Tibial nerve (tissue), 4 donors: ENCODE measurements around the gene OR14A2. TPM values are rescaled to one million over a fixed set of nuclear protein-coding genes. Genes with fewer than 3 reads are reported as not detected.
"Not testable (repeated sequence)": the region's sequence is repeated elsewhere in the genome, so short reads cannot be mapped to it uniquely, and the experiment has no call there.

Source experiments
- DNase-seq, 2 donors: peaks; one replicate each; pipeline ENCODE4 v3.0.0-alpha.2; 2019; ENCODE audit warnings: low spot score in 2 of 2
- H3K27ac ChIP-seq, 4 donors: fragments of 200-600 bp; sonication (generic) in 3 of 4; one replicate each; pipeline ENCODE4 v1.5.1; 2017 to 2019; ENCODE audit warnings: mild to moderate bottlenecking in 1 of 4
- H3K27me3 ChIP-seq, 2 donors: fragments of 200-600 bp; sonication (generic) in 1 of 2; one replicate each; pipeline versions ENCODE4 v1.5.1 to v1.6.0; 2017 to 2019
- H3K36me3 ChIP-seq, 3 donors: fragments of 200-600 bp; sonication (generic); one replicate each; pipeline ENCODE4 v1.5.1; 2018 to 2019
- H3K4me1 ChIP-seq, 4 donors: fragments of 200-600 bp; sonication (generic) in 3 of 4; one replicate each; pipeline ENCODE4 v1.5.1; 2017 to 2019
- H3K4me3 ChIP-seq, 4 donors: fragments of 200-600 bp; sonication (generic) in 3 of 4; one replicate each; pipeline ENCODE4 v1.5.1; 2017 to 2019; ENCODE audit warnings: mild to moderate bottlenecking in 1 of 4, moderate library complexity in 1 of 4
- H3K9me3 ChIP-seq, 4 donors: fragments of 200-600 bp; sonication (generic) in 3 of 4; one replicate each; pipeline ENCODE4 v1.5.1; 2017 to 2019
- CTCF ChIP-seq, 5 experiments: fragments of 200-600 bp in 3 of 5; fragments of 450-650 bp in 2 of 5; sonication (generic) in 3 of 5; IDR thresholded peaks; one replicate each; pipeline ENCODE4 v1.5.1; 2016 to 2019; ENCODE audit warnings: antibody characterized with exemption in 5 of 5, mild to moderate bottlenecking in 3 of 5, moderate library complexity in 2 of 5
- EP300 ChIP-seq, 2 donors: sonication (generic); formaldehyde crosslinking; IDR thresholded peaks; one replicate each; pipeline ENCODE4 v1.6.1; 2017; ENCODE audit warnings: antibody characterized with exemption in 2 of 2, mild to moderate bottlenecking in 1 of 2
- POLR2A ChIP-seq, 2 donors: fragments of 450-650 bp; IDR thresholded peaks; one replicate each; pipeline ENCODE4 v1.6.1; 2017; ENCODE audit warnings: antibody characterized with exemption in 2 of 2, mild to moderate bottlenecking in 2 of 2, moderate library complexity in 2 of 2
- WGBS, 2 donors: methylation state at CpG; one replicate each; pipeline ENCODE4 v1.1.5; 2018; 5-methylcytosine and 5-hydroxymethylcytosine counted together
- total RNA-seq, 4 donors: library from RNA; depleted of rRNA; stranded (reverse); fragments of >200 nt; gene quantifications; one replicate each; pipeline ENCODE4 v1.1.0, GENCODE V29; 2016

Gene OR14A2
- total RNA-seq, 4 donors from 2014 or later: not detected

- no peaks in the 10 kb centered on the region for H3K4me1 ChIP-seq
- WGBS, 2 donors: 93 to 98% methylated on average over 1 of the region's 1 CpG
Measured at GRCh38 chr1:247738315-247738714, 9.6 kb downstream of the OR14A2 start, which contains the start of gene OR14K1. TSS of gene OR14K1 (plus strand) at chr1:247738615. CDS start at chr1:247738615, 0 bp downstream.

GRCh38 chr1:247721222-247721621 lies 26.7 kb downstream of the OR14A2 start:
- Histone ChIP-seq H3K27me3 (no peaks in the 10 kb centered on the region), H3K36me3 (no peaks in the 10 kb centered on the region), H3K27ac (no peak overlapping the region), H3K4me3 (no peak overlapping the region), H3K4me1 (no peaks in the 10 kb centered on the region), H3K9me3 (peaks cover 0 to 12% (median 0%) of the 10 kb centered on the region in 4 donors)
- 92 to 96% methylated on average over 4 of the region's 4 CpGs for WGBS, 2 donors
- no peak for TF ChIP-seq POLR2A (IDR thresholded peaks at IDR 0.05)
- no peak for TF ChIP-seq CTCF (IDR thresholded peaks at IDR 0.05)
- TF ChIP-seq EP300 (IDR thresholded peaks at IDR 0.05): no peak
- DNase-seq: no peak

More at GRCh38 chr1:247738315-247738714, 9.6 kb downstream of the OR14A2 start, which contains the start of gene OR14K1:
- H3K27me3 ChIP-seq: no peaks in the 10 kb centered on the region
- TF ChIP-seq CTCF (IDR thresholded peaks at IDR 0.05): no peak
- no peak for TF ChIP-seq EP300 (IDR thresholded peaks at IDR 0.05)
- no peak for TF ChIP-seq POLR2A (IDR thresholded peaks at IDR 0.05)
- H3K9me3 ChIP-seq: no peaks in the 10 kb centered on the region
- no peaks in the 10 kb centered on the region for H3K36me3 ChIP-seq
- DNase-seq: no peak
- H3K4me3 ChIP-seq: no peak within 1 kb of the TSS
- H3K27ac ChIP-seq: no peak within 1 kb of the TSS

- DNase-seq: no peak
- no peak within 1 kb of the TSS for H3K27ac ChIP-seq
- H3K4me3 ChIP-seq: no peak within 1 kb of the TSS
- no peaks in the 10 kb centered on the region for H3K27me3 ChIP-seq
- TF ChIP-seq CTCF (IDR thresholded peaks at IDR 0.05) (no peak), EP300 (IDR thresholded peaks at IDR 0.05) (no peak), POLR2A (IDR thresholded peaks at IDR 0.05) (no peak)
- no peaks in the 10 kb centered on the region for H3K4me1 ChIP-seq
- no peaks in the 10 kb centered on the region for H3K36me3 ChIP-seq
- peaks cover 0 to 8% (median 0%) of the 10 kb centered on the region in 4 donors for H3K9me3 ChIP-seq
- WGBS, 2 donors: 82 to 83% methylated on average over 3 of the region's 3 CpGs
Measured at GRCh38 chr1:247716546-247716945, 31.4 kb downstream of the OR14A2 start, which contains the start of gene OR6F1. TSS of gene OR6F1 (minus strand) at chr1:247716646. CDS start at chr1:247712755, 3,891 bp downstream.

GRCh38 chr1:247713753-247714152 lies 34.2 kb downstream of the OR14A2 start:
- no peaks in the 10 kb centered on the region for H3K9me3 ChIP-seq
- 93 to 96% methylated on average over 7 of the region's 7 CpGs for WGBS, 2 donors

GRCh38 chr1:247710681-247711080 lies 37.3 kb downstream of the OR14A2 start:
- not testable (repeated sequence) for DNase-seq, H3K27me3 ChIP-seq, H3K4me1 ChIP-seq, H3K9me3 ChIP-seq, H3K27ac ChIP-seq, H3K4me3 ChIP-seq, H3K36me3 ChIP-seq
- 86 to 94% methylated on average over 8 of the region's 8 CpGs for WGBS, 2 donors

More at GRCh38 chr1:247713753-247714152, 34.2 kb downstream of the OR14A2 start:
- no peaks in the 10 kb centered on the region for H3K4me1 ChIP-seq
- H3K4me3 ChIP-seq: no peak overlapping the region
- no peak for TF ChIP-seq EP300 (IDR thresholded peaks at IDR 0.05)
- no peaks in the 10 kb centered on the region for H3K27me3 ChIP-seq
- H3K27ac ChIP-seq: no peak overlapping the region
- no peaks in the 10 kb centered on the region for H3K36me3 ChIP-seq
- no peak for DNase-seq

GRCh38 chr1:247701338-247701737 lies 46.6 kb downstream of the OR14A2 start:
- peaks cover 0 to 10% (median 0%) of the 10 kb centered on the region in 4 donors for H3K9me3 ChIP-seq
- no peak overlapping the region for H3K4me3 ChIP-seq
- H3K4me1 ChIP-seq: no peaks in the 10 kb centered on the region
- 60 to 70% methylated on average over 1 of the region's 1 CpG for WGBS, 2 donors
- H3K27me3 ChIP-seq: no peaks in the 10 kb centered on the region
- H3K36me3 ChIP-seq: no peaks in the 10 kb centered on the region
- no peak overlapping the region for H3K27ac ChIP-seq
- DNase-seq: no peak
- TF ChIP-seq POLR2A (IDR thresholded peaks at IDR 0.05): no peak
- no peak for TF ChIP-seq EP300 (IDR thresholded peaks at IDR 0.05)
- TF ChIP-seq CTCF (IDR thresholded peaks at IDR 0.05): no peak
